RWPE1 (cell line): ENCODE data around the gene ARMCX4.

Experiments
- CTCF ChIA-PET: fragments of 350-600 bp; sonication (Branson Sonifier 250); formaldehyde crosslinking; extraction: SDS; loops from one replicate; lab custom pipeline; 2021; lab: Yijun Ruan, JAX
- POLR2A ChIA-PET: fragments of 400-600 bp; formaldehyde crosslinking; extraction: SDS; loops from one replicate; lab custom pipeline; 2020; ENCODE audit warnings: antibody characterized with exemption; ENCODE audit not compliant: low non-redundant PET; lab: Yijun Ruan, JAX
- DNase-seq: peaks from one replicate; pipeline ENCODE4 v3.0.0; 2012; ENCODE audit warnings: low spot score
- H3K27ac ChIP-seq: fragments of 450-650 bp; 2 replicates; pipeline ENCODE4 v1.5.1; 2017
- CTCF ChIP-seq: fragments of 450-650 bp; conservative IDR thresholded peaks from 2 replicates; pipeline ENCODE4 v1.5.1; 2017; ENCODE audit warnings: low read depth, mild to moderate bottlenecking

ARMCX4 gene

GRCh38 chrX:101460669-101461068, 24.6 kb upstream of the ARMCX4 start:
- DNase-seq = no peak
- CTCF ChIA-PET = no interaction called here
- no peak for TF ChIP-seq CTCF
- H3K27ac ChIP-seq = no peak overlapping the region
- POLR2A ChIA-PET = no interaction called here

- ChIA-PET CTCF (interaction anchor here (0.7 kb wide), 1 partner anchor 18 kb away, joined by 3 read pairs; no protein-coding TSS in a partner anchor), POLR2A (no interaction called here)
- peak; percentile 11 for DNase-seq
- no peak overlapping the region for H3K27ac ChIP-seq
- no peak for TF ChIP-seq CTCF
These were observed 22.4 kb upstream of the ARMCX4 start for GRCh38 chrX:101462892-101463291.

- no peak overlapping the region for H3K27ac ChIP-seq
- ChIA-PET POLR2A (no interaction called here), CTCF (no interaction called here)
- DNase-seq = no peak
- no peak for TF ChIP-seq CTCF
These were observed 6.9 kb upstream of the ARMCX4 start for GRCh38 chrX:101478366-101478765.

- no peak for DNase-seq
- ChIA-PET POLR2A (no interaction called here), CTCF (interaction anchor here (0.6 kb wide), 2 partner anchors 114 to 204 kb away, joined by 3 to 4 read pairs; no protein-coding TSS in a partner anchor)
- no peak overlapping the region for H3K27ac ChIP-seq
- TF ChIP-seq CTCF = no peak
These were observed 3.0 kb upstream of the ARMCX4 start for GRCh38 chrX:101482296-101482695.

GRCh38 chrX:101483705-101484104, 1.6 kb upstream of the ARMCX4 start:
- POLR2A ChIA-PET = no interaction called here
- no peak for TF ChIP-seq CTCF
- CTCF ChIA-PET = no interaction called here
- no peak overlapping the region for H3K27ac ChIP-seq
- no peak for DNase-seq

GRCh38 chrX:101484135-101484534, 1.1 kb upstream of the ARMCX4 start:
- TF ChIP-seq CTCF = no peak
- CTCF ChIA-PET = no interaction called here
- POLR2A ChIA-PET = no interaction called here
- DNase-seq = no peak
- H3K27ac ChIP-seq = no peak overlapping the region
